Trophoblast cell (in vitro differentiated cells and primary cell): ENCODE results near the gene PRELID2.
"Not testable (repeated sequence)": the region's sequence is repeated elsewhere in the genome, so short reads cannot be mapped to it uniquely, and the experiment has no call there.

Source experiments
- DNase-seq, 2 donors: peaks; one replicate each; pipeline ENCODE4 v3.0.0-alpha.2; 2016
- H2AFZ ChIP-seq: 2 replicates; pipeline ENCODE4 v1.6.1; 2013; ENCODE audit warnings: low read length, moderate library complexity, mild to moderate bottlenecking; ENCODE audit not compliant: insufficient read depth, poor library complexity
- H2AK5ac ChIP-seq: 2 replicates; pipeline ENCODE4 v1.6.1; 2013; ENCODE audit warnings: mild to moderate bottlenecking, low read length
- H2BK120ac ChIP-seq: 2 replicates; pipeline ENCODE4 v1.6.1; 2013; ENCODE audit warnings: low read length, mild to moderate bottlenecking, moderate library complexity; ENCODE audit not compliant: insufficient read depth, poor library complexity
- H2BK12ac ChIP-seq: 2 replicates; pipeline ENCODE4 v1.6.1; 2013; ENCODE audit warnings: mild to moderate bottlenecking, low read length, moderate library complexity
- H2BK5ac ChIP-seq: 2 replicates; pipeline ENCODE4 v1.6.1; 2013; ENCODE audit warnings: low read length, low read depth, moderate library complexity, mild to moderate bottlenecking; ENCODE audit not compliant: poor library complexity
- H3K14ac ChIP-seq: 2 replicates; pipeline ENCODE4 v1.6.1; 2013; ENCODE audit warnings: mild to moderate bottlenecking, low read length
- H3K18ac ChIP-seq: 2 replicates; pipeline ENCODE4 v1.6.1; 2013; ENCODE audit warnings: mild to moderate bottlenecking, low read length
- H3K23ac ChIP-seq: 2 replicates; pipeline ENCODE4 v1.6.1; 2013; ENCODE audit warnings: low read length
- H3K27ac ChIP-seq: 2 replicates; pipeline ENCODE4 v1.5.1; 2013; ENCODE audit warnings: low read depth, mild to moderate bottlenecking, inconsistent platforms, low read length, moderate library complexity
- H3K27me3 ChIP-seq: 2 replicates; pipeline ENCODE4 v1.6.1; 2013; ENCODE audit warnings: inconsistent platforms, mild to moderate bottlenecking, low read length, moderate library complexity; ENCODE audit not compliant: insufficient read depth
- H3K36me3 ChIP-seq, 2 experiments: 1 replicate in 1 of 2; 2 replicates in 1 of 2; pipeline ENCODE4 v1.6.1; 2013; ENCODE audit warnings: low read length in 2 of 2, mild to moderate bottlenecking in 2 of 2, moderate library complexity in 1 of 2; ENCODE audit not compliant: insufficient read depth in 2 of 2, control insufficient read depth in 1 of 2
- H3K4ac ChIP-seq: 2 replicates; pipeline ENCODE4 v1.6.1; 2013; ENCODE audit warnings: low read depth, mild to moderate bottlenecking, low read length, moderate library complexity
- H3K4me1 ChIP-seq, 2 experiments: 1 replicate in 1 of 2; 2 replicates in 1 of 2; pipeline ENCODE4 v1.6.1; 2013; ENCODE audit warnings: low read length in 2 of 2, mild to moderate bottlenecking in 2 of 2, moderate library complexity in 1 of 2; ENCODE audit not compliant: insufficient read depth in 2 of 2, control insufficient read depth in 1 of 2
- H3K4me2 ChIP-seq: 2 replicates; pipeline ENCODE4 v1.6.1; 2013; ENCODE audit warnings: inconsistent platforms, mild to moderate bottlenecking, low read length, moderate library complexity
- H3K4me3 ChIP-seq: 2 replicates; pipeline ENCODE4 v1.5.1; 2013; ENCODE audit warnings: mild to moderate bottlenecking, low read depth, low read length, inconsistent platforms
- H3K79me1 ChIP-seq: one replicate; pipeline ENCODE4 v1.6.1; 2013; ENCODE audit warnings: low read length
- H3K79me2 ChIP-seq: 2 replicates; pipeline ENCODE4 v1.6.1; 2013; ENCODE audit warnings: low read length, mild to moderate bottlenecking; ENCODE audit not compliant: control insufficient read depth, insufficient read depth, poor library complexity
- H3K9ac ChIP-seq: 2 replicates; pipeline ENCODE4 v1.6.1; 2013; ENCODE audit warnings: mild to moderate bottlenecking, low read length
- H3K9me3 ChIP-seq: 2 replicates; pipeline ENCODE4 v1.6.1; 2013; ENCODE audit warnings: low read depth, mild to moderate bottlenecking, control low read depth, inconsistent platforms, low read length; ENCODE audit not compliant: insufficient read depth
- H4K12ac ChIP-seq: 2 replicates; pipeline ENCODE4 v1.6.1; 2013; ENCODE audit warnings: low read depth, mild to moderate bottlenecking, low read length, moderate library complexity
- H4K8ac ChIP-seq: 2 replicates; pipeline ENCODE4 v1.6.1; 2013; ENCODE audit warnings: low read depth, mild to moderate bottlenecking, low read length, moderate library complexity
- H4K91ac ChIP-seq: one replicate; pipeline ENCODE4 v1.6.1; 2013; ENCODE audit warnings: low read depth, mild to moderate bottlenecking, low read length, moderate library complexity
- WGBS: extraction: QIAGEN DNeasy Blood & Tissue Kit; methylation state at CpG from one replicate; pipeline ENCODE4 v1.1.7; 2013; ENCODE audit warnings: missing lambda C conversion rate; ENCODE audit not compliant: insufficient read length, insufficient coverage; ENCODE audit errors: extremely low coverage; 5-methylcytosine and 5-hydroxymethylcytosine counted together

Gene PRELID2

DNA sequence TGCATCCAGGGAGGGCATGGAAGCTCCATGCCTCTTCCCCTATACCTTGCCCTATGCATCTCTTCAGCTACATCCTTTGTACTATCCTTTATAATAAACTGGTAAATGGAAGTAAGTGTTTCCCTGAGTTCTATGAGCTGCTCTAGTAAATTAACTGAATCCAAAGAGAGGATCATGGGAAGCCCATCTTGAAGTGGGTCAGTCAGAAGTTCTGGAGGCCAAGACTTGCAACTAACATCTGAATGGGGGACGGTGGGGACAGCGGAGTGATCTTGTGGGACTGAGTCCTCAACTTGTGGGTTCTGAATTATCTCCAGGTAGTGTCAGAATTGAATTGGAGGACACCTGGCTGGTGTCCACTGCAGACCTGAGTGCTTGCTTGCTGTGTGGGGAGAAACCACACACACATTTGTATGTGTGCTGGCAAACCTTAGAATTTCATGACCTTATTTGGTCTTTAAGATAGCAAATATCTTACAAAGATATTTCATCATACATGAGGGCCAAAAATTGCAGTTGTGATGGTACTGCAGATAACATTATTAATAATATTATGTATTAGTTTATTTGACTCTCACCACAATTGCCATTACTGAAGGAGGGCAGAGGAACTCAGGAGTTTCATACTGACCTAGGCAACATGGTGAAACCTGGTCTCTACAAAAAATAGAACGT lies 5.5 kb upstream of the PRELID2 start:
- Histone ChIP-seq H3K36me3 (no peaks in the 10 kb centered on the region), H4K8ac (no peak overlapping the region), H3K79me1 (no peaks in the 10 kb centered on the region), H2AK5ac (no peak overlapping the region), H3K23ac (no peak overlapping the region), H3K4me2 (no peak overlapping the region), H3K79me2 (peaks cover 3% of the 10 kb centered on the region), H4K12ac (no peak overlapping the region), H3K9ac (no peak overlapping the region), H3K4me3 (no peak overlapping the region), H3K27ac (no peak overlapping the region), H4K91ac (no peak overlapping the region), H2BK12ac (no peak overlapping the region), H2AFZ (no peak overlapping the region), H3K27me3 (no peaks in the 10 kb centered on the region), H2BK5ac (no peak overlapping the region), H3K4me1 (peaks cover 4 to 5% of the 10 kb centered on the region in 2 experiments), H2BK120ac (no peak overlapping the region), H3K18ac (no peak overlapping the region), H3K14ac (no peak overlapping the region), H3K4ac (no peak overlapping the region), H3K9me3 (no peaks in the 10 kb centered on the region)
- no CpG with 5 or more reads among the region's 3 CpGs for WGBS
- peak in 1 of 2 donors; percentile 19 for DNase-seq

GRCh38 chr5:145838276-145838675 lies 3.1 kb upstream of the PRELID2 start:
- H2AFZ ChIP-seq, result no peak overlapping the region
- no peak overlapping the region for H4K8ac ChIP-seq
- no peak overlapping the region for H3K14ac ChIP-seq
- no peak overlapping the region for H2BK5ac ChIP-seq
- H3K9ac ChIP-seq, result no peak overlapping the region
- H3K4me3 ChIP-seq, result no peak overlapping the region
- H3K18ac ChIP-seq, result no peak overlapping the region
- no peak overlapping the region for H2AK5ac ChIP-seq
- H2BK12ac ChIP-seq, result no peak overlapping the region
- no peak overlapping the region for H2BK120ac ChIP-seq
- WGBS, result no CpG with 5 or more reads among the region's 6 CpGs
- H3K23ac ChIP-seq, result no peak overlapping the region
- no peak overlapping the region for H4K12ac ChIP-seq
- no peaks in the 10 kb centered on the region for H3K27me3 ChIP-seq
- no peaks in the 10 kb centered on the region for H3K9me3 ChIP-seq
- H3K4me1 ChIP-seq, result peaks cover 5 to 7% of the 10 kb centered on the region in 2 experiments
- peaks cover 4% of the 10 kb centered on the region for H3K79me2 ChIP-seq
- H3K79me1 ChIP-seq, result peaks cover 2% of the 10 kb centered on the region
- no peak overlapping the region for H4K91ac ChIP-seq
- H3K4me2 ChIP-seq, result no peak overlapping the region
- no peak overlapping the region for H3K4ac ChIP-seq
- H3K36me3 ChIP-seq, result no peaks in the 10 kb centered on the region
- H3K27ac ChIP-seq, result no peak overlapping the region
- DNase-seq, result no peak

DNA sequence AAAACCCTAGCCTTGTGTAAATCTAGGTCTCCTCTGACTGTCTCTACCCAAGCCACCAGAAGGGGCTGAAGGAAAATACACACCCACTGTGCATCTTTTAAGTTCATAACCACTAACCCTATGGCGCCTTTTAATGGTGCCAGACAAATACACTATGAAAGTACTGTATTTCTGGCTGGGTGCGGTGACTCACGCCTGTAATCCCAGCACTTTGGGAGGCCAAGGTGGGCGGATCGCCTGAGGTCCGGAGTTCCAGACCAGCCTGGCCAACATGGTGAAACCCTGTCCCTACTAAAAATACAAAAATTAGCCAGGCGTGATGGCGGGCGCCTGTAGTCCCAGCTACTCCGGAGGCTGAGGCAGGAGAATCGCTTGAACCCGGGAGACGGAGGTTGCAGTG lies 1.1 kb upstream of the PRELID2 start:
- H3K4me2 ChIP-seq, result peak overlapping the region; percentile 92
- not testable (repeated sequence) for H3K27ac ChIP-seq, H2BK120ac ChIP-seq, H3K4ac ChIP-seq, H4K8ac ChIP-seq, H3K4me1 ChIP-seq, H3K9ac ChIP-seq, H4K91ac ChIP-seq, H3K36me3 ChIP-seq, H2AK5ac ChIP-seq, H4K12ac ChIP-seq, H3K14ac ChIP-seq, H3K9me3 ChIP-seq, DNase-seq, H3K23ac ChIP-seq, H2AFZ ChIP-seq, H3K79me1 ChIP-seq, H3K79me2 ChIP-seq, H3K18ac ChIP-seq, H3K27me3 ChIP-seq, H2BK12ac ChIP-seq, H2BK5ac ChIP-seq, H3K4me3 ChIP-seq
- no CpG with 5 or more reads among the region's 13 CpGs for WGBS

- Histone ChIP-seq H2AK5ac (peak overlapping the region; percentile 53), H4K91ac (peak overlapping the region; percentile 70), H3K79me1 (peaks cover 2% of the 10 kb centered on the region), H3K18ac (peak overlapping the region; percentile 25), H3K4me3 (no peak overlapping the region), H3K9ac (peak overlapping the region; percentile 41), H3K79me2 (peaks cover 4% of the 10 kb centered on the region), H2BK12ac (peak overlapping the region; percentile 30), H2AFZ (peak overlapping the region; percentile 52), H3K4ac (no peak overlapping the region), H3K23ac (no peak overlapping the region), H3K27ac (no peak overlapping the region), H3K14ac (no peak overlapping the region), H3K27me3 (no peaks in the 10 kb centered on the region), H2BK120ac (no peak overlapping the region), H3K4me2 (peak overlapping the region; percentile 92), H2BK5ac (no peak overlapping the region), H3K4me1 (peaks cover 5 to 7% of the 10 kb centered on the region in 2 experiments), H3K36me3 (no peaks in the 10 kb centered on the region), H4K8ac (peak overlapping the region; percentile 89), H4K12ac (peak overlapping the region; percentile 78), H3K9me3 (no peaks in the 10 kb centered on the region)
- no CpG with 5 or more reads among the region's 18 CpGs for WGBS
- DNase-seq, result no peak
Measured at GRCh38 chr5:145835848-145836239, 702 bp upstream of the PRELID2 start.
